PC-9 (cell line): ENCODE results near the gene NF1. TPM values are rescaled to one million over a fixed set of nuclear protein-coding genes. Genes with fewer than 3 reads are reported as not detected.
A peak's percentile ranks its signal among the peaks of the same experiment; 100 is the strongest.

Source experiments
- BruUV-seq: library from RNA; stranded (reverse); fragments of 400-500 nt; replicated peaks from 2 replicates; lab custom pipeline; 2021; lab: Mats Ljungman, UMichigan
- CTCF ChIA-PET: fragments of 300-600 bp; sonication (Branson Sonifier 250); formaldehyde crosslinking; loops from one replicate; lab custom pipeline; 2022; ENCODE audit warnings: antibody characterized with exemption; lab: Charles Lee
- POLR2A ChIA-PET: fragments of 300-600 bp; sonication (Branson Sonifier 250); formaldehyde crosslinking; loops from one replicate; lab custom pipeline; 2022; ENCODE audit warnings: antibody characterized with exemption; ENCODE audit not compliant: unreplicated experiment; lab: Charles Lee
- DNase-seq, 2 experiments: peaks; one replicate each; pipeline versions ENCODE4 v3.0.0 to v3.0.0-alpha.2; 2015 to 2022; ENCODE audit warnings: mixed read lengths in 1 of 2
- H2AFZ ChIP-seq: fragments of 200-600 bp; sonication (generic); 2 replicates; pipeline ENCODE4 v1.8.1; 2017; ENCODE audit warnings: antibody characterized with exemption
- H3F3A ChIP-seq: fragments of 200-600 bp; sonication (generic); 2 replicates; pipeline ENCODE4 v1.8.1; 2017; ENCODE audit warnings: antibody characterized with exemption, mild to moderate bottlenecking, low read depth; ENCODE audit not compliant: insufficient read depth
- H3K27ac ChIP-seq: fragments of 200-600 bp; sonication (generic); 2 replicates; pipeline ENCODE4 v1.6.1; 2016; ENCODE audit warnings: mixed run types
- H3K27me3 ChIP-seq: fragments of 200-600 bp; sonication (generic); 2 replicates; pipeline ENCODE4 v1.6.1; 2016; ENCODE audit warnings: low read depth, mixed run types; ENCODE audit not compliant: insufficient read depth
- H3K36me3 ChIP-seq: fragments of 200-600 bp; sonication (generic); 2 replicates; pipeline ENCODE4 v1.6.1; 2016; ENCODE audit warnings: low read depth, mixed run types
- H3K4me1 ChIP-seq: fragments of 200-600 bp; sonication (generic); replicated peaks from 2 replicates; pipeline ENCODE4 v1.6.1; 2016; ENCODE audit warnings: mixed run types; ENCODE audit not compliant: insufficient read depth
- H3K4me2 ChIP-seq: fragments of 200-600 bp; sonication (generic); 2 replicates; pipeline ENCODE4 v1.6.1; 2017; ENCODE audit warnings: mixed run types
- H3K4me3 ChIP-seq: fragments of 200-600 bp; sonication (generic); 2 replicates; pipeline ENCODE4 v1.6.1; 2016; ENCODE audit warnings: mixed run types
- H3K79me2 ChIP-seq: fragments of 200-600 bp; sonication (generic); 2 replicates; pipeline ENCODE4 v1.6.1; 2017; ENCODE audit warnings: low read depth, mixed run types
- H3K9me2 ChIP-seq: fragments of 200-600 bp; sonication (generic); 2 replicates; pipeline ENCODE4 v1.8.1; 2017; ENCODE audit warnings: mild to moderate bottlenecking; ENCODE audit not compliant: insufficient read depth
- H3K9me3 ChIP-seq: fragments of 200-600 bp; sonication (generic); 2 replicates; pipeline ENCODE4 v1.8.1; 2016; ENCODE audit warnings: low read depth; ENCODE audit not compliant: insufficient read depth
- H4K20me1 ChIP-seq: fragments of 200-600 bp; sonication (generic); 2 replicates; pipeline ENCODE4 v1.8.1; 2017; ENCODE audit not compliant: insufficient read depth
- EZH2 ChIP-seq: fragments of 200-600 bp; sonication (generic); IDR thresholded peaks from 2 replicates; pipeline ENCODE4 v1.8.0; 2017; ENCODE audit warnings: antibody characterized with exemption, low read depth
- intact Hi-C: fragments of 100-400 bp; cut with micrococcal nuclease; formaldehyde crosslinking; loops from one replicate; pipeline ENCODE4 v1.10.0; 2022; ENCODE audit not compliant: unreplicated experiment
- total RNA-seq: library from RNA; stranded (reverse); gene quantifications from 2 replicates; pipeline ENCODE4 v1.2.3, GENCODE V29; 2021
- TF ChIP-seq, protein P1 (sequence below): fragments of 200-600 bp; sonication (generic); conservative IDR thresholded peaks from 2 replicates; pipeline ENCODE4 v1.6.1; 2017; ENCODE audit warnings: mixed run types, antibody characterized with exemption, mild to moderate bottlenecking, moderate library complexity

The NF1 gene
- total RNA-seq, 1 experiment from 2014 or later = 61.0 TPM

DNA sequence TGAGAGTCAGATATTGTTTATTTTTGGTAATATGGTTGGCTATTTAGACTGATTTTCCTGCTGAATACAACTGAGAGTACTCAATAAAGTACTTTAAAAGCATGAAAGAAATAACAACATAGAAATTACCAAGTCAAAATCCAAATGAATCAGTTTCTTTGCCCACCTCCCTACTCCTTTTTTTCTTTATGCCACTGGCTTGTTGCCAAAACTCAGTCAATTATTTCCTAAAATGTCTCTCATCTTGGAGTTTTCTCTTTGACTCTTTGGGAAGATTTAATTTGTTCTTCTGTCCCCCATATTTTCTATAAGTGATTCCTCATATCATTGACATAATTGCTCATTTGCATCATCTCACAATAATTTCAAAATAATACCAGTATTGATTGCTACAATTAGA lies 204.8 kb downstream of the NF1 start:
- CTCF ChIA-PET = no interaction called here
- POLR2A ChIA-PET = no interaction called here

DNA sequence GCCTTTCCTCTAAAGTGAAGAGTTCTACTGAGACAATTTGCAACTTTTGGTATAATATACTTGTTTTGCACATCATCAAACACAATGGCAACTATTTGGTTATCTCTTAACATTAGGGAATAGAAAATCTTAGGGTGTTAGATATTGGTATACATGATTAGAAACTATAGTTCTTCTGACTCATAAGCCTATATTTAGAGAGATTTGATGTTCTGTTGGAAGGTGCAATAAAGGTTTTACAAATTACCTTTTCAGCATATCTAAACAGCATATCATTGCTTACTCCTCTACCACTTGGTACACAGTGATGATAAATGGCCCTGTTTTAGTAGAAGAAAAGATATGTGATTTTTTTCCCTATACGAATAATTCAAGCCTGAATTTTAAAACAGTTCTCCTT lies 212.9 kb downstream of the NF1 start:
- H3K9me3 ChIP-seq = no peaks in the 10 kb centered on the region
- H4K20me1 ChIP-seq = no peaks in the 10 kb centered on the region
- TF ChIP-seq, protein P1, sequence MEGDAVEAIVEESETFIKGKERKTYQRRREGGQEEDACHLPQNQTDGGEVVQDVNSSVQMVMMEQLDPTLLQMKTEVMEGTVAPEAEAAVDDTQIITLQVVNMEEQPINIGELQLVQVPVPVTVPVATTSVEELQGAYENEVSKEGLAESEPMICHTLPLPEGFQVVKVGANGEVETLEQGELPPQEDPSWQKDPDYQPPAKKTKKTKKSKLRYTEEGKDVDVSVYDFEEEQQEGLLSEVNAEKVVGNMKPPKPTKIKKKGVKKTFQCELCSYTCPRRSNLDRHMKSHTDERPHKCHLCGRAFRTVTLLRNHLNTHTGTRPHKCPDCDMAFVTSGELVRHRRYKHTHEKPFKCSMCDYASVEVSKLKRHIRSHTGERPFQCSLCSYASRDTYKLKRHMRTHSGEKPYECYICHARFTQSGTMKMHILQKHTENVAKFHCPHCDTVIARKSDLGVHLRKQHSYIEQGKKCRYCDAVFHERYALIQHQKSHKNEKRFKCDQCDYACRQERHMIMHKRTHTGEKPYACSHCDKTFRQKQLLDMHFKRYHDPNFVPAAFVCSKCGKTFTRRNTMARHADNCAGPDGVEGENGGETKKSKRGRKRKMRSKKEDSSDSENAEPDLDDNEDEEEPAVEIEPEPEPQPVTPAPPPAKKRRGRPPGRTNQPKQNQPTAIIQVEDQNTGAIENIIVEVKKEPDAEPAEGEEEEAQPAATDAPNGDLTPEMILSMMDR = no peak
- TF ChIP-seq EZH2 = no peak
- ChIA-PET CTCF (no interaction called here), POLR2A (no interaction called here)
- no peak for DNase-seq
- peaks cover 13% of the 10 kb centered on the region; the same call in 1 of the 2 replicates for H3K4me1 ChIP-seq
- no peak overlapping the region for H3K27ac ChIP-seq
- no peaks in the 10 kb centered on the region for H3K27me3 ChIP-seq
- H3K79me2 ChIP-seq = no peaks in the 10 kb centered on the region
- no peak overlapping the region for H2AFZ ChIP-seq
- H3K4me2 ChIP-seq = no peak overlapping the region
- no peak overlapping the region for H3K4me3 ChIP-seq
- intact Hi-C loops = no loop called here
- BruUV-seq = no TSS peak
- H3K9me2 ChIP-seq = no peaks in the 10 kb centered on the region
- no peaks in the 10 kb centered on the region for H3K36me3 ChIP-seq
- H3F3A ChIP-seq = peaks cover 1% of the 10 kb centered on the region; the same call in 1 of the 2 replicates

More for the DNA sequence above, 204.8 kb downstream of the NF1 start:
- Histone ChIP-seq H2AFZ (no peak overlapping the region), H3K4me3 (no peak overlapping the region), H3K79me2 (no peaks in the 10 kb centered on the region), H3K9me2 (no peaks in the 10 kb centered on the region), H3K4me2 (no peak overlapping the region), H3K36me3 (no peaks in the 10 kb centered on the region), H4K20me1 (0 out of 2 replicates have a peak, but pooled peaks cover 5% of the 10 kb centered on the region), H3K9me3 (no peaks in the 10 kb centered on the region), H3K4me1 (no peaks in the 10 kb centered on the region), H3K27me3 (no peaks in the 10 kb centered on the region), H3F3A (peaks cover 3% of the 10 kb centered on the region; the same call in 1 of the 2 replicates), H3K27ac (no peak overlapping the region)
- intact Hi-C loops = no loop called here
- no TSS peak for BruUV-seq
- TF ChIP-seq, protein P1 = no peak
- TF ChIP-seq EZH2 = no peak
- DNase-seq = no peak

DNA sequence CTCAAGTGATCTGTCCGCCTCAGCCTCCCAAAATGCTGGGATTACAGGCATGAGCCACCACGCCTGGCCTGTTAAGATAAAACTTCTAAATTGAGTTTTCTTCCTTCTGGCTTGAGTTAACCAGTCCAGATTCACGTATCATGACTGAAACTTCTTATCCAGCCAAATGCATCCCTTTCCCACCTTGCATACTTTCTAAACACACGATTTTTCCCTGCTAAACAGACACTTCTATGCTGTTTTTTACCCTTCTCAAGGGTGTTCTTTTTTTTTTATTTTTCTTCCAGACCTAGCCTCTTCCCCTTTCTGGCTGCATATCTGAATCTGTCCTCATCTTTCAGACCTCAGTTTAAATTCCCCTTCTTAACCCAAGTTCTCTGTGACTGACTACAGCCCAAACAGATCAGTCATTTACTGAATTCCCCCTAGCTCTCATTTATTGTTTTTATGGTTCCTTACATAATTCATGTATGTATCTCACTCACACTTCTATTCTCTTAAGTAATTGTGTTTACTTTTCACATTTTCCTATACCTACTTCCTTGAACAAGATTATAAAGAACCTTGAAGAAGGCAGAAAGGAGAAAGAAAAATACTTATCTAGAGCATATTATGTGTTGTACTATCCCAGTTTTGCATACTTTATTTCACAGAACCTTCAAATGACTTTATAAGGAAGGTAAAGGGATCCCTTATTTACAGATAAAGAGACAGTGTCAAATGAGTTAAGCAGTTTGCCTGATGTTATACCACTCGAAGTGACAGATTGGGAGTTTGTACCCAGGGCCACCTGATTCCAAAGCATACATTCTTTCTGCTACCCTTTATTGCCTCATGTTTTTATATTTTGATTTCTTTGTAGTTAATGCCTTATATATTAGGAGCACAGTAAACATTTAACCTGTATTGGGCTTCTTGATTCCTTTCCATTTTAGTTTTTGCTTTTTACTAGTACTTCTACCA lies 213.9 kb downstream of the NF1 start:
- Histone ChIP-seq H3K4me2 (no peak overlapping the region), H3K79me2 (no peaks in the 10 kb centered on the region), H3K9me3 (no peaks in the 10 kb centered on the region), H4K20me1 (no peaks in the 10 kb centered on the region), H3F3A (peaks cover 11% of the 10 kb centered on the region), H3K36me3 (no peaks in the 10 kb centered on the region), H3K27me3 (no peaks in the 10 kb centered on the region), H3K27ac (peak overlapping the region; percentile 4; the same call in 1 of the 2 replicates), H3K4me3 (no peak overlapping the region), H3K9me2 (no peaks in the 10 kb centered on the region), H3K4me1 (peaks cover 23% of the 10 kb centered on the region), H2AFZ (no peak overlapping the region)
- no peak for DNase-seq
- BruUV-seq = no TSS peak
- intact Hi-C loops = no loop called here
- TF ChIP-seq, protein P1 = no peak
- TF ChIP-seq EZH2 = no peak
- CTCF ChIA-PET = no interaction called here
- POLR2A ChIA-PET = interaction anchor here (0.6 kb wide), 1 partner anchor 423 kb away, joined by 3 read pairs; no protein-coding TSS in a partner anchor
